ENCODE results near the gene C14orf132.

- TF ChIP-seq POLR2A (IDR thresholded peaks at IDR 0.05; ENCODE audit: low read depth, low read length) (no peak), TAF1 (IDR thresholded peaks at IDR 0.05; ENCODE audit: borderline replicate concordance, low read depth, low read length) (no peak), POLR2AphosphoS5 (IDR thresholded peaks at IDR 0.05; ENCODE audit: low read depth, low read length) (no peak)
Observed at GRCh38 chr14:96117960-96118359, 78.8 kb downstream of the C14orf132 start.

Data from GM12892 (cell line).